H1 (cell line): ENCODE data around the gene SYNPR. TPM values are rescaled to one million over a fixed set of nuclear protein-coding genes. Genes with fewer than 3 reads are reported as not detected.

Experiments used
- CTCF ChIA-PET: fragments of 300-600 bp; sonication (Branson Sonifier 250); formaldehyde crosslinking; loops from one replicate; lab custom pipeline; 2021; ENCODE audit not compliant: partially characterized antibody; lab: Charles Lee
- POLR2A ChIA-PET: fragments of 300-600 bp; sonication (Branson Sonifier 250); formaldehyde crosslinking; loops from one replicate; lab custom pipeline; 2021; ENCODE audit warnings: inconsistent platforms; ENCODE audit not compliant: partially characterized antibody; lab: Charles Lee
- DNase-seq, 2 experiments: peaks; one replicate each; pipeline versions ENCODE4 v3.0.0 to v3.0.0-alpha.2; 2010 to 2022; ENCODE audit warnings: low spot score in 2 of 2, low read depth in 1 of 2, mixed read lengths in 1 of 2
- FAIRE-seq: peaks from 2 replicates; lab custom pipeline; 2011; peaks lifted over from hg19 to GRCh38; lab: Jason Lieb, UNC
- H2AFZ ChIP-seq: 2 replicates; pipeline ENCODE4 v1.8.1; 2012; ENCODE audit warnings: low read length, inconsistent platforms
- H2AK5ac ChIP-seq: 2 replicates; pipeline ENCODE4 v1.6.1; 2013; ENCODE audit warnings: low read depth, low read length
- H2BK120ac ChIP-seq: replicated peaks from 2 replicates; pipeline ENCODE3; 2013; ENCODE audit warnings: low read depth, low read length, inconsistent platforms
- H2BK12ac ChIP-seq: 2 replicates; pipeline ENCODE4 v1.6.1; 2013; ENCODE audit warnings: low read depth, low read length
- H2BK15ac ChIP-seq: 2 replicates; pipeline ENCODE4 v1.6.1; 2013; ENCODE audit warnings: low read length
- H2BK20ac ChIP-seq: 2 replicates; pipeline ENCODE4 v1.6.1; 2013; ENCODE audit warnings: low read length
- H2BK5ac ChIP-seq: 2 replicates; pipeline ENCODE4 v1.6.1; 2013; ENCODE audit warnings: low read depth, low read length
- H3K14ac ChIP-seq: 2 replicates; pipeline ENCODE4 v1.6.1; 2013; ENCODE audit warnings: inconsistent platforms; ENCODE audit not compliant: insufficient read length
- H3K18ac ChIP-seq: 2 replicates; pipeline ENCODE4 v1.6.1; 2013; ENCODE audit warnings: low read length; ENCODE audit errors: extremely low read depth
- H3K23ac ChIP-seq: 2 replicates; pipeline ENCODE4 v1.6.1; 2013; ENCODE audit warnings: inconsistent platforms; ENCODE audit not compliant: insufficient read length
- H3K23me2 ChIP-seq: 2 replicates; pipeline ENCODE4 v1.6.1; 2013; ENCODE audit warnings: low read depth, low read length
- H3K27ac ChIP-seq: 2 replicates; pipeline ENCODE4 v1.6.1; 2011; ENCODE audit warnings: low read depth, low read length, inconsistent platforms
- H3K27me3 ChIP-seq, 4 experiments: replicated peaks in 1 of 4; 1 replicate in 1 of 4; 2 replicates in 3 of 4; pipeline versions ENCODE4 v1.6.1 to v1.8.1; 2011 to 2013; ENCODE audit warnings: low read length in 3 of 4, mild to moderate bottlenecking in 3 of 4, inconsistent platforms in 2 of 4, mixed read lengths in 2 of 4, moderate library complexity in 1 of 4; ENCODE audit not compliant: control insufficient read depth in 3 of 4, insufficient read depth in 3 of 4; ENCODE audit errors: extremely low read depth in 1 of 4
- H3K36me3 ChIP-seq, 4 experiments: 2 replicates each; pipeline versions ENCODE4 v1.6.1 to v1.8.1; 2011 to 2013; ENCODE audit warnings: mild to moderate bottlenecking in 4 of 4, low read length in 3 of 4, moderate library complexity in 2 of 4, control low read depth in 1 of 4, inconsistent platforms in 1 of 4; ENCODE audit not compliant: insufficient read depth in 4 of 4, control insufficient read depth in 2 of 4
- H3K4ac ChIP-seq: replicated peaks from 2 replicates; pipeline ENCODE3; 2013; ENCODE audit warnings: low read length, low read depth, mixed read lengths, inconsistent platforms; ENCODE audit not compliant: insufficient read length
- H3K4me1 ChIP-seq, 4 experiments: replicated peaks in 1 of 4; 1 replicate in 1 of 4; 2 replicates in 3 of 4; pipeline versions ENCODE4 v1.6.1 to v1.8.1; 2011 to 2013; ENCODE audit warnings: low read length in 3 of 4, inconsistent platforms in 2 of 4, mixed read lengths in 1 of 4; ENCODE audit not compliant: insufficient read depth in 4 of 4, control insufficient read depth in 3 of 4
- H3K4me2 ChIP-seq, 2 experiments: 2 replicates each; pipeline versions ENCODE4 v1.6.1 to v1.8.1; 2011 to 2013; ENCODE audit warnings: low read depth in 2 of 2, low read length in 2 of 2, control low read depth in 1 of 2, inconsistent platforms in 1 of 2, mild to moderate bottlenecking in 1 of 2; ENCODE audit not compliant: insufficient read depth in 1 of 2
- H3K4me3 ChIP-seq, 4 experiments: fragments of 200-600, 300-600 bp in 1 of 4; sonication (generic), shearing (Covaris generic), sonication (Bioruptor Twin) in 1 of 4; 2 replicates each; pipeline versions ENCODE4 v1.5.1 to v1.8.1; 2011 to 2016; ENCODE audit warnings: low read length in 4 of 4, low read depth in 3 of 4, control low read depth in 2 of 4, inconsistent platforms in 2 of 4, mild to moderate bottlenecking in 2 of 4, mixed read lengths in 1 of 4, moderate library complexity in 1 of 4; ENCODE audit not compliant: insufficient read depth in 2 of 4; ENCODE audit errors: extremely low read depth in 1 of 4
- H3K56ac ChIP-seq: replicated peaks from 2 replicates; pipeline ENCODE3; 2013; ENCODE audit warnings: low read depth, mild to moderate bottlenecking, mixed read lengths, low read length, inconsistent platforms; ENCODE audit not compliant: insufficient read length
- H3K79me1 ChIP-seq: 2 replicates; pipeline ENCODE4 v1.6.1; 2013; ENCODE audit warnings: low read depth, low read length, control low read depth
- H3K79me2 ChIP-seq, 2 experiments: 2 replicates each; pipeline versions ENCODE4 v1.6.1 to v1.8.1; 2012 to 2013; ENCODE audit warnings: low read length in 2 of 2, mild to moderate bottlenecking in 2 of 2, inconsistent platforms in 1 of 2; ENCODE audit not compliant: insufficient read depth in 2 of 2, control insufficient read depth in 1 of 2
- H3K9ac ChIP-seq, 4 experiments: replicated peaks in 1 of 4; 1 replicate in 1 of 4; 2 replicates in 3 of 4; pipeline versions ENCODE4 v1.6.1 to v1.8.1; 2011 to 2013; ENCODE audit warnings: low read depth in 3 of 4, low read length in 3 of 4, control low read depth in 2 of 4, mild to moderate bottlenecking in 2 of 4, moderate library complexity in 2 of 4, inconsistent platforms in 1 of 4; ENCODE audit errors: extremely low read depth in 1 of 4
- H3K9me3 ChIP-seq, 2 experiments: 2 replicates each; pipeline versions ENCODE4 v1.6.1 to v1.8.1; 2012 to 2013; ENCODE audit warnings: mild to moderate bottlenecking in 2 of 2, moderate library complexity in 2 of 2, control low read depth in 1 of 2, inconsistent platforms in 1 of 2, low read depth in 1 of 2, low read length in 1 of 2, mixed read lengths in 1 of 2; ENCODE audit not compliant: insufficient read depth in 2 of 2
- H4K20me1 ChIP-seq, 2 experiments: replicated peaks in 1 of 2; 2 replicates each; pipeline versions ENCODE3 to v1.8.1; 2011 to 2013; ENCODE audit warnings: inconsistent platforms in 2 of 2, low read length in 2 of 2, mild to moderate bottlenecking in 1 of 2; ENCODE audit not compliant: insufficient read depth in 2 of 2, control insufficient read depth in 1 of 2
- H4K5ac ChIP-seq: 2 replicates; pipeline ENCODE4 v1.6.1; 2013; ENCODE audit warnings: low read length, low read depth, mixed read lengths, inconsistent platforms; ENCODE audit not compliant: insufficient read length
- H4K8ac ChIP-seq: 2 replicates; pipeline ENCODE4 v1.8.0; 2013; ENCODE audit warnings: mild to moderate bottlenecking, moderate library complexity, low read length, inconsistent platforms; ENCODE audit not compliant: insufficient read depth; ENCODE audit errors: extremely low read depth
- H4K91ac ChIP-seq: replicated peaks from 2 replicates; pipeline ENCODE3; 2013; ENCODE audit warnings: low read length, mixed read lengths, inconsistent platforms; ENCODE audit not compliant: insufficient read length
- BACH1 ChIP-seq: IDR thresholded peaks from 2 replicates; pipeline ENCODE4 v1.6.1; 2012; ENCODE audit warnings: low read length, improper control_type of control experiment
- CHD1 ChIP-seq: IDR thresholded peaks from 2 replicates; pipeline ENCODE4 v1.6.1; 2012; ENCODE audit warnings: low read depth, low read length, improper control_type of control experiment
- CREB1 ChIP-seq: IDR thresholded peaks from 2 replicates; pipeline ENCODE4 v1.6.1; 2012; ENCODE audit warnings: inconsistent platforms
- EZH2 ChIP-seq: fragments of 200-600 bp; sonication (generic); IDR thresholded peaks from 2 replicates; pipeline ENCODE4 v1.7.1; 2012; ENCODE audit warnings: low read depth, mild to moderate bottlenecking, moderate library complexity, low read length, inconsistent platforms; ENCODE audit not compliant: severe bottlenecking
- HDAC6 ChIP-seq: IDR thresholded peaks from one replicate; pipeline ENCODE4 v1.7.1; 2012; ENCODE audit warnings: low read depth, mild to moderate bottlenecking, inconsistent platforms, low read length, moderate library complexity
- RFX5 ChIP-seq: IDR thresholded peaks from 2 replicates; pipeline ENCODE4 v1.6.1; 2011; ENCODE audit warnings: low read depth, low read length, improper control_type of control experiment, borderline replicate concordance
- SAP30 ChIP-seq: fragments of 300-600 bp; sonication (generic); IDR thresholded peaks from 2 replicates; pipeline ENCODE4 v1.7.1; 2012; ENCODE audit warnings: low read length, moderate library complexity, mild to moderate bottlenecking, inconsistent platforms; ENCODE audit not compliant: insufficient read depth, insufficient replicate concordance
- SIX5 ChIP-seq: IDR thresholded peaks from 2 replicates; pipeline ENCODE4 v1.6.1; 2011; ENCODE audit warnings: mild to moderate bottlenecking, low read depth, low read length
- SRF ChIP-seq: IDR thresholded peaks from 2 replicates; pipeline ENCODE4 v1.6.1; 2011; ENCODE audit warnings: mild to moderate bottlenecking, low read depth, low read length, moderate library complexity
- TAF1 ChIP-seq: IDR thresholded peaks from 2 replicates; pipeline ENCODE4 v1.6.1; 2011; ENCODE audit warnings: mild to moderate bottlenecking, low read depth, low read length
- WGBS, 2 experiments: shearing (Covaris generic) in 1 of 2; methylation state at CpG; one replicate each; pipeline versions ENCODE4 v1.1.6 to v1.1.7; 2013 to 2015; ENCODE audit warnings: low lambda C conversion rate in 2 of 2, mixed read lengths in 2 of 2, inconsistent platforms in 1 of 2, low coverage in 1 of 2, missing lambda C conversion rate in 1 of 2; ENCODE audit not compliant: insufficient replicate concordance in 2 of 2, insufficient coverage in 1 of 2, insufficient read length in 1 of 2; ENCODE audit errors: extremely low coverage in 1 of 2, missing lambda C conversion rate in 1 of 2; 5-methylcytosine and 5-hydroxymethylcytosine counted together
- polyA plus RNA-seq, 7 experiments: library from polyadenylated mRNA; depleted of rRNA in 3 of 7; stranded (reverse) in 5 of 7; unstranded in 2 of 7; fragments of >200 nt in 5 of 7; fragments of 200-250 nt in 2 of 7; gene quantifications; 1 replicate in 5 of 7; 2 replicates in 1 of 7; 4 replicates in 1 of 7; pipeline versions ENCODE4 v1.2.1 to v1.2.3, GENCODE V29; 2011 to 2013; ENCODE audit warnings: missing spikeins in 2 of 7, mixed read lengths in 2 of 7
- total RNA-seq: library from RNA; stranded (reverse); fragmentation: NEBNext Ultra II Directional; extraction: Animal tissue kit (Norgen Biotek cat#: 25700); gene quantifications from 2 replicates; pipeline ENCODE4 v1.2.1, GENCODE V29; 2021
- TF ChIP-seq, protein P1 (sequence below): IDR thresholded peaks from 2 replicates; pipeline ENCODE4 v1.6.1; 2011; ENCODE audit warnings: low read depth, mild to moderate bottlenecking, low read length; ENCODE audit not compliant: insufficient read depth
- TF ChIP-seq, protein P2 (sequence below): IDR thresholded peaks from 2 replicates; pipeline ENCODE4 v1.6.1; 2011; ENCODE audit warnings: low read length, improper control_type of control experiment
- TF ChIP-seq, protein P3 (sequence below): IDR thresholded peaks from 2 replicates; pipeline ENCODE4 v1.6.1; 2012; ENCODE audit warnings: inconsistent platforms

The SYNPR gene
- total and polyA plus RNA-seq, 2 of the 8 experiments (the other 6 are each of a cell fraction or from before 2014, with no cell fraction given), result 0.39 to 0.99 TPM

DNA sequence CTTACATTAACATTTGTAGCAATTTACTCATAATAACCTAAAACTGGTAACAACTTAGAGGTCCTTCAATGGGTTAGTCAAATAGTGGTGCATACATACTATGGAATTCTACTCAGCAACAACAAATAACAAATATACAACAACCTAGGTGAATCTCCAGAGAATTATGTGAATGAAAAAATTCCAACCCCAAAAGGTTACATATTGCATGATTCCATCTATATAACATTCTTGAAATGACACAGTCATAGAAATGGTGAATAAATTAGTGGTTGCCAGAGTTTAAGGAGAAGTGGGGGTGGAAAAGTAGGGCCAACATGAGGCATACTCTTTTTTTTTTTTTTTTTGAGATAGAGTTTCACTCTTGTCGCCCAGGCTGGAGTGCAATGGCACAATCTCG lies 361.7 kb downstream of the SYNPR start:
- no peak overlapping the region for H3K9ac ChIP-seq
- no peak overlapping the region for H3K56ac ChIP-seq
- H2BK20ac ChIP-seq, result no peak overlapping the region
- no peaks in the 10 kb centered on the region for H3K27me3 ChIP-seq
- H3K79me1 ChIP-seq, result no peaks in the 10 kb centered on the region
- H4K5ac ChIP-seq, result no peak overlapping the region
- no peak overlapping the region for H2BK120ac ChIP-seq
- no peak overlapping the region for H4K8ac ChIP-seq
- CTCF ChIA-PET, result no interaction called here
- H2BK5ac ChIP-seq, result no peak overlapping the region
- H3K18ac ChIP-seq, result no peak overlapping the region
- H2BK15ac ChIP-seq, result no peak overlapping the region
- H2BK12ac ChIP-seq, result no peak overlapping the region
- FAIRE-seq, result no peak
- 100% methylated on average over 1 of the region's 2 CpGs; no CpG with 5 or more reads in 1 of the 2 experiments for WGBS, 2 experiments
- no peak overlapping the region for H3K27ac ChIP-seq
- H4K20me1 ChIP-seq, result no peaks in the 10 kb centered on the region
- no peaks in the 10 kb centered on the region for H3K36me3 ChIP-seq
- no peak overlapping the region for H3K4me2 ChIP-seq
- no peaks in the 10 kb centered on the region for H3K23me2 ChIP-seq
- no peak overlapping the region for H4K91ac ChIP-seq
- no peaks in the 10 kb centered on the region for H3K79me2 ChIP-seq
- no peak overlapping the region for H3K4me3 ChIP-seq
- DNase-seq, result no peak
- H2AK5ac ChIP-seq, result no peak overlapping the region
- peaks cover 2 to 4% (median 3%) of the 10 kb centered on the region in 4 experiments; a peak in 6 of 7 replicates for H3K4me1 ChIP-seq
- no peak overlapping the region for H2AFZ ChIP-seq
- no peaks in the 10 kb centered on the region for H3K9me3 ChIP-seq
- no peak overlapping the region for H3K4ac ChIP-seq
- POLR2A ChIA-PET, result interaction anchor here (0.6 kb wide), 1 partner anchor 198 kb away, joined by 3 read pairs; no protein-coding TSS in a partner anchor
- no peak overlapping the region for H3K23ac ChIP-seq
- H3K14ac ChIP-seq, result no peak overlapping the region
- TF ChIP-seq RFX5 (no peak), BACH1 (no peak), SAP30 (no peak), SRF (no peak), TAF1 (no peak), EZH2 (no peak), CHD1 (no peak), HDAC6 (no peak), SIX5 (no peak), CREB1 (no peak)
- TF ChIP-seq, protein P1, sequence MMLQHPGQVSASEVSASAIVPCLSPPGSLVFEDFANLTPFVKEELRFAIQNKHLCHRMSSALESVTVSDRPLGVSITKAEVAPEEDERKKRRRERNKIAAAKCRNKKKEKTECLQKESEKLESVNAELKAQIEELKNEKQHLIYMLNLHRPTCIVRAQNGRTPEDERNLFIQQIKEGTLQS, result no peak
- TF ChIP-seq, protein P2, sequence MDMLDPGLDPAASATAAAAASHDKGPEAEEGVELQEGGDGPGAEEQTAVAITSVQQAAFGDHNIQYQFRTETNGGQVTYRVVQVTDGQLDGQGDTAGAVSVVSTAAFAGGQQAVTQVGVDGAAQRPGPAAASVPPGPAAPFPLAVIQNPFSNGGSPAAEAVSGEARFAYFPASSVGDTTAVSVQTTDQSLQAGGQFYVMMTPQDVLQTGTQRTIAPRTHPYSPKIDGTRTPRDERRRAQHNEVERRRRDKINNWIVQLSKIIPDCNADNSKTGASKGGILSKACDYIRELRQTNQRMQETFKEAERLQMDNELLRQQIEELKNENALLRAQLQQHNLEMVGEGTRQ, result no peak
- TF ChIP-seq, protein P3, sequence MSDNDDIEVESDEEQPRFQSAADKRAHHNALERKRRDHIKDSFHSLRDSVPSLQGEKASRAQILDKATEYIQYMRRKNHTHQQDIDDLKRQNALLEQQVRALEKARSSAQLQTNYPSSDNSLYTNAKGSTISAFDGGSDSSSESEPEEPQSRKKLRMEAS, result no peak
